HG03064 (cell line): ENCODE measurements around the gene METTL22.
"Not testable (repeated sequence)": the region's sequence is repeated elsewhere in the genome, so short reads cannot be mapped to it uniquely, and the experiment has no call there.

Experiments used
- ATAC-seq: cut with Tn5 transposase; IDR thresholded peaks from one replicate; pipeline ENCODE4 v1.9.1; 2021; ENCODE audit warnings: low read depth; ENCODE audit not compliant: unreplicated experiment

METTL22 gene

GRCh38 chr16:8631373-8631772 lies 9.9 kb downstream of the METTL22 start:
- no peak for ATAC-seq

- no peak for ATAC-seq
Measured at GRCh38 chr16:8631818-8632465, 10.4 kb downstream of the METTL22 start.

GRCh38 chr16:8632675-8633182 lies 11.2 kb downstream of the METTL22 start:
- no peak for ATAC-seq

- no peak for ATAC-seq
Measured at GRCh38 chr16:8634991-8635736, 13.7 kb downstream of the METTL22 start.

GRCh38 chr16:8639694-8640093 lies 18.2 kb downstream of the METTL22 start:
- no peak for ATAC-seq

GRCh38 chr16:8641671-8642070 lies 20.2 kb downstream of the METTL22 start:
- ATAC-seq, result no peak

GRCh38 chr16:8642146-8642545 lies 20.6 kb downstream of the METTL22 start:
- ATAC-seq, result no peak

GRCh38 chr16:8644211-8645140 lies 23.0 kb downstream of the METTL22 start:
- ATAC-seq, result no peak

- no peak for ATAC-seq
Measured at GRCh38 chr16:8645141-8645521, 23.6 kb downstream of the METTL22 start.

GRCh38 chr16:8645831-8646230 lies 24.3 kb downstream of the METTL22 start:
- ATAC-seq, result no peak

GRCh38 chr16:8646326-8647053 lies 25.0 kb downstream of the METTL22 start:
- no peak for ATAC-seq

GRCh38 chr16:8647721-8648318 lies 26.3 kb downstream of the METTL22 start:
- no peak for ATAC-seq

GRCh38 chr16:8648877-8649276 lies 27.4 kb downstream of the METTL22 start:
- no peak for ATAC-seq

GRCh38 chr16:8649829-8650554 lies 28.5 kb downstream of the METTL22 start:
- no peak for ATAC-seq

GRCh38 chr16:8651958-8652357 lies 30.5 kb downstream of the METTL22 start:
- ATAC-seq, result not testable (repeated sequence)

- ATAC-seq, result no peak
Measured at GRCh38 chr16:8655184-8655717, 33.8 kb downstream of the METTL22 start.

GRCh38 chr16:8656376-8656775 lies 34.9 kb downstream of the METTL22 start:
- no peak for ATAC-seq

- ATAC-seq, result no peak
Measured at GRCh38 chr16:8660841-8661301, 39.4 kb downstream of the METTL22 start.

GRCh38 chr16:8661703-8662102 lies 40.2 kb downstream of the METTL22 start:
- no peak for ATAC-seq
